GM21515 (cell line): ENCODE data around the gene CMKLR1.

ENCODE experiments used
- ATAC-seq: cut with Tn5 transposase; IDR thresholded peaks from one replicate; pipeline ENCODE4 v1.9.1; 2021; ENCODE audit not compliant: unreplicated experiment

The CMKLR1 gene, protein sequence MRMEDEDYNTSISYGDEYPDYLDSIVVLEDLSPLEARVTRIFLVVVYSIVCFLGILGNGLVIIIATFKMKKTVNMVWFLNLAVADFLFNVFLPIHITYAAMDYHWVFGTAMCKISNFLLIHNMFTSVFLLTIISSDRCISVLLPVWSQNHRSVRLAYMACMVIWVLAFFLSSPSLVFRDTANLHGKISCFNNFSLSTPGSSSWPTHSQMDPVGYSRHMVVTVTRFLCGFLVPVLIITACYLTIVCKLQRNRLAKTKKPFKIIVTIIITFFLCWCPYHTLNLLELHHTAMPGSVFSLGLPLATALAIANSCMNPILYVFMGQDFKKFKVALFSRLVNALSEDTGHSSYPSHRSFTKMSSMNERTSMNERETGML

DNA sequence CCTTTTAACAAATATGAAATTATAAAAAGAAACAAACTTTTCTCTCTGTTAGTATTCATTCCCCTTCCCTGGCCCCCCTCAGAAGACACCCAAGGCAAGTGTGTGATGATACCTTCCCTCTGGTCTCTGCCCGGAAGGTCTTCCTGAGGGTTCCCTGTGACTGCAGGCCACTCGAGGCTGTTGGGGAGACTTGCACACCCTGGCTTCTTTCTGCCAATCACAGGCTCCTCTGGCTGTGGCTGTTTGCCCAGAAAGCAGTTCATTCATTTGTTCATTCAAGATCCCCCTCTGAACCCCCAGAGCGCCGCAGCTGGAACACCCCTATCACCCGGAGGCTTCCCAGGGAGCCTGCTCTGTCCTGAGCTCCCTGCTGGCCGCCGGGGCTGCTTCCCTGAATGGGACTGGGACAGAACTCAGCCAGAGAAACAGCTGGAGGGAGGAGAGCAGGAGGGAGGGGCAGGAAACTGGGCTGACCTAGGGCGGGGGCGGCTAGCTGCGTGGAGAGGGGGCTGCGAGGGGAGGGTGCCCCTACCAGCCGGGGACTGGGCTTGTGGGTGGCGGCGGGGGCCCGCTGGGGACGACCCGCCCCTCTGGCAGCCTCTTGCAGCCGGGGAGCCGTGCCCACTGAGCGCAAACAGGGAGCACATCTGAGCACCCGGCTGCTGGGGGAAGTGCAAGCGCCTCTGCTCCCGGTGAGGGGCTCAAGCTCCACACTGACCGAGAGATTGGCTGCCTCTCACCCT is at the start of gene CMKLR1:
CMKLR1 (minus strand) TSS at position 397 of the 743 bp plus-strand sequence. CDS start 45,720 bp downstream, outside the sequence.
- ATAC-seq: no peak

DNA sequence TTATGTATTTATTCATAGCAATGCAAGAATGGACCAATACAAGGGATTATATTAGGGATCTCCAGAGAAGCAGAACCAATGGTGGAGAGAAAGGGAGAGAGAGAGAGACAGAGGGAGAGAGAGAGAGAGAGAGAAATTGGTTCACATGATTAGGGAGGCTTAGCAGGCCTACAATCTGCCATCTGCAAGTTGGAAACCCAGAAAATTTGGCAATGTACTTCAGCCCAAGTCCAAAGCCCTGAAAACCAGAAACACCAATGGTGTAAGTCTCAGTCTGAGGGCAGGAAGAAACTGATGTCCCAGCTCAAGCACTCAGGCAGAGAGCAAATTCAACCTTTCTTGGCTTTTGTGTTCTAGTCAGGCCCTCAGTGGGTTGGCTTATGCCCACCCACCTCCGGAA is 48.7 kb upstream of the CMKLR1 start:
- ATAC-seq: no peak

DNA sequence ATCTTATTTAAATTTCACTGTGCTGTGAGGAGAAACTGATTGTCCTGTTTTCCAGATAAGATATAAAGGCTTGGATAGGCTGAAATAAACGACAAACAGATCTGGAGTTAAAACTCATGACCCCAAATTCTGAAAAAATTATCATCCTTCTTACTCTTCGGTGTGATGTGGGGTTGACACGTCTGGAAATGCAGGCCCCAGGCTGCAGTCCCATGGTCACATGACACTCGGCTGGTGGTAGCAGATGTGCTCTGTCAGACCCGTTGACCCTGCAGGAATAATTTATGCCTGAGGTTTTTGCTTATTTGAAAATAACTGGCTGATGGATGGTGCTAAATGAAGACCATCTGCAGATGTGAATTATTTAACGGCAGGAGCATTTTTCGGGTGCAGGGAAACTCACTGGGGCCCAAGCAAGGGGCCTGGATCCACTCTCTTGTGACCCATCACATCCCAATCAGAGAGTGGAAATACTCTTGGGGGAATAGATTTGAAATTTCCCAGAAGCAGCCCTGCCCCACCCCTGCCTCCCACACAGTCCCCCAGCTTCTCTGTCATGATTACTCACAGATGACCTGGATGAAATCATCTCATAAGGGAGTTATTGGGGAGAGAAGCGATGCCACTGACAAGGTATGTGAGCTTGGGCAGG is 47.7 kb upstream of the CMKLR1 start:
- no peak for ATAC-seq

DNA sequence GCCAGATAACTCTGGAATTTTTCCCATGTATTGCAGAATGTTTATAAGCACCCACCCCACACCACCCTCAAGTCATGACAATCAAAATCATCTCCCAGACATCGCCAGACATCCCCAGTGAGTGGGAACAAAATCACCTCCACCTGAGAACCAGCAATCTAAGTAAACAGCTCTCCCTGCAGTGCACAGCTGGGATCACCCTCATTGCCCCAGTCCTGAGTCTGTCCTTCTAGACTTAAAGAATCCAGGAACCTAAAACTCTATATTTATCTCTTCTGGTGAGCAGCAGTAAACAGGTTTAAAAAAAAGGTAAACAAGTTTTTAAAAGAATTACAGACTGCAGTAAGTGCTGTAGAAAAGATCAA is 43.3 kb upstream of the CMKLR1 start:
- ATAC-seq: no peak

DNA sequence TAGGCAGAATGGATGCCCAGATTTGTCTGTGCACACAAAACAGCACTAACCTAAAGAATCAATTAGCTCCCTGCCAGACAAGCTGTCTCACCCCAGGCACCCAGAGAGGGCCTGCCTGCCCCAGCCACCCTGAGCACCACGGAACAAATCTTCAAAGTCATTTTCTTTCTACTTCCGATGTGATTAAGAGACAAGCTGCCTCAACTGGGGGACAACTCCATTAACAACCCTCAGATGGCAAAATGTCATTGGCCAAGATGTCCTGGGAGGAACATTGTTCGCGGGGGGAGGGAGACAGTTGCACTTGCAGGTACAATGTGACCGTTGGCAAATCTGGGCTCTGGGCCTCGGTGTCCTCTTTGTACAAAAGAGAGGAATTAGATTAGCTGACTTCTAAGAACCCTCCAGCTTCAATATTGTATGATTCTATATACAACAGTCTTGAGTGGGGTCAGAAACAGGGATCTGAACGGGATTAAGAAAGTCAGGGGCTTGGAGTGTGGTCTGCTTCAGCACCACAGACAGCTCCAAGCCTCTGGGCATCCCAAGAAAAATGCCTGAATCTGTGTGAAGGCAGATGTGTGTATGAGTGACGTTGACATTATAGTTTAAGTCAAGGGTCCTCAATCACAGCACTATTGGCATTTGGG is 42.8 kb upstream of the CMKLR1 start:
- ATAC-seq: no peak

DNA sequence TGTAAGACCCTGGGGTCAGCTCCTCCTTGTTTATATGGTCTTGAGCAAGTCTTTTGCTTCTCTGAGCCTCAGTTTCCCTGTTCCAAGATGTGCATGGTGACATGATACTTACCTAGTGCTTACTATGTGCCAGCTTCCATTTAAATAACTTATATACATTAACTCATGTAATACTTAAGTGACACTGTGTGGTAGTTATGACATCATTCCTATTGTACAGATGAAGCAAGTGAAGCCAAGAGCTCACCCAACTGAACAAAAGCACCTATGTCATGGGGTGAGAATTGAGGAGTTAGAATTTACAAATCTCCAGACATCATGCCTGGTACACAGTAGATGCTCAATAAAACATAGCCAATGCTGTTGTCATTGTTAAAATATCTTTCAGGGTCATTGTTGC is 41.3 kb upstream of the CMKLR1 start:
- ATAC-seq: no peak

DNA sequence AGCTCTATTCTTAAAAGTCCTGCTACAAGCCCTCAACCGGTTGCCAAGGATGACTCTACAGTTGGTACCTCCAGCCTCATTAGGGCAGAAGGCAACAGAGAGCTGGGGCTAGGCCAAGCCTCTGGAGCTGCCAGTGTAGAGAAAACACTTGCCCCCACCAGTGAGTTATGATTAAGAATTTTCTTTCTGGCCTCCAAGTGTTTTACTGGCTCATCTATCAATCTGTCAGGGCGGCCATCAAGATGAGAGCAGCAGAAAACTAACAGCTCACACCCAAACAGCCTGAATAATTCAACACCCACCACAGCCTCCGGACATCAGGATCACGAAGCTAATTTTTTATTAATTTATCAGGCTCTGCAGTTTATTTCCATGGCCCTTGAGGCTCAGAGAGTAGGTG is 40.7 kb upstream of the CMKLR1 start:
- no peak for ATAC-seq

DNA sequence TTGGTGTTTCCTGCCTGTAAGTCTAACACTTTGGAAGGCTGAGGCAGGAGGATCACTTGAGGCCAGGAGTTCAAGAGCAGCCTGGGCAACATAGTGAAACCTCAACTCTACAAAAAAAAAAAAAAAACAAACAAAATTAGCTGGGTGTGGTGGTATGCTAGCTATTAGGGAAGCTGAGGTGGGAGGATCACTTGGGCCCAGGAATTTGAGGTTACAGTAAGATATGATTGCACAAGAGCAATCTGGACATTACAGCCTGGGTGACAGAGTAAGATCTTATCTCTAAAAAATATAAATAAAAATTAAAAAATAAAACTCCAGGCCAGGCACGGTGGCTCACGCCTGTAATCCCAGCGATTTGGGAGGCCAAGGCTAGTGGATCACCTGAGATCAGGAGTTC is 39.8 kb upstream of the CMKLR1 start:
- no peak for ATAC-seq

DNA sequence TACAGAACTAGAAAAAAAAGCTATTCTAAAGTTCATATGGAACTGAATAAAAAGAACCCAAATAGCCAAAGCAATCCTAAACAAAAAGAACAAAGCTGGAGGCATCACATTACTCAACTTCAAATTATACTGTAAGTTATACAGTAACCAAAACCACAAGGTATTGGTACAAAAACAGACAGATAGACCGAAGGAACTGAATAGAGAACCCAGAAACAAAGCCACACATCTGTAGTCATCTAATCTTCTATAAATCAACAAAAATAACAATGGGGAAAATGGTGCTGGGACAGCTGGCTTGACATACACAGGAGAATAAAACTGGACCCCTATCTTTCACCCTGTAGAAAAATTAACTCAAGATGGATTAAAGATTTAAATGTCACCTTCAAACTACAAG is 38.1 kb upstream of the CMKLR1 start:
- ATAC-seq: no peak

DNA sequence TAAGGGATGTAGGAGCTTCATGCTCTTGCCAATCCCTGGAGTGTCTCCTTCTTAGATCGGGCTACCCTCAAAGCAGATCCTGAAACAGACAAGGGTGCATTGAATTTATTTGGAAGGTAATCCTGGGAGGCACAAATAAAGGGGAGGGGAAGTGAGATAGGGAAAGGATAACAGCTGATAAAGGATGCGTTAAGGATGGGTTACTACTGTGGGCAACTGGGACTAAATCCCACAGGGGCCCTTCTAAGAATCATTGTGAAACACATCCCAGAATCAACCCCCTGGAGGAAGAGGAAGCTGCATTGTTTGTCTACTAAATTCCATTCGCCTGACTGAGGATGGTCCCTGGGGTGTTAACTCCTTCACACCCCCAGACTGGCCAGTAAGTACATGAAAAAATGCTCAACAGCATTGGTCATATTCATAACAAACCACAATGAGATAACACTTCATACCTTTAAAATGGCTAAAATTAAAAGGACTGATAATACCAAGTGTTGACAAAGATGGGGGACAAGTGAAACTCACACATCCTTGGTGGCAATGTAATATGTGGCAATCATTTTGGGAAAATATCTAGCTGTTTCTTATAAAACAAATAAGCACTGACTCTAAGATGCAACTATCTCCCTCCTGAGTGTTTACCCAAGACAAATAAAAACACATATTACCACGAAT is 37.0 kb upstream of the CMKLR1 start:
- ATAC-seq: no peak

DNA sequence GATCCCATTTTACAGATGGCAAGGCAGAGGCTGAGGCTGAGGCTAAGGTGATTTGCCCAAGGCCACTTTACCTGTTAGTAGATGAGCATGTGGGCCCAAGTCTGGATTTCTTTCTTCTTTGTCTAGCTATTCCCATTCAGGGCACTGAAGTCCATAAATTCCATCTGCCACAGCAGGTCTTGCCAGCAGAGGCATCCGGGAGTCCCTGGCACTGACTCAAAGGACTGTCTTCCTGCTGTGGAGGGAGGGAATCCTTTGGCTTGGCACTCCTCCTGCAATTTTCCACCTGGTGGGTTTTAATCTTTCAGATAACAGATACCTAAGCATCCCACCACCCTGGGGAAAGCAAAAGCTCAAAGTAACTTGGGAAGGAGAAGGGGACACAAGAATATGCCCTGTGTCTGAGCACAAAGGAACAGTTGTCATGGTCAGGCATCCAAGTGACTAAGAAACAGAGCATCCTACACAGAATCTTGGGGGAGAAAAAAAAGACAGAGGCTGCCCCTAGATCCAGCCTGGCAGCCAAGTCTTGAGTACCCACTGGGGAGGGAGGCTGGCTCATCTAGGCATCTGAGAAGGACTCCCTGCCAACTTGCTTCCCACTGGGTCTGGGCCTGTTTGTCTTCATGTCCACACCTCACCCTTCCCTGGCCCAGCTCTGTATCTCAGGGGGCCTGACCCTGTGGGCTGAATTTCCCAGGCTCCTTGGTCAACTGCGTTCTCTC is 35.6 kb upstream of the CMKLR1 start:
- no peak for ATAC-seq

DNA sequence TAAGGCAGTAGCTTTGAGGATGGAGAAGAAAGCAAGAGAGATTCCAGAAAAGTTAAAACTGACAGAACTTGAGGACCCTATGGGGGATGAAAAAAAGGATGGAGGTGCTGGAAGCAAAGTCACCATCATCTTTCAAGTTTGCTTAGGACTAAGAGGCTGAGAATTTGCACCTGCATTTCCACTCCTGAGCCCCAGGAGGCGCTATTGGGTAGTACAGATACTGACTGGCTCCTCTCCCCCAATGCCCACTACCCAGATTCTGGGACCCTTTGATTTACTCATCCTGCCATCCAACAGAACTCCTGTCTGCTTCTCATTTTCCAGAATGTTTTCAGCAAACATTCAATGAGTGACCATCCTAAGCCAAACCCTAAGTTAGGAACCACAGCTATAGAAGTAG is 34.0 kb upstream of the CMKLR1 start:
- ATAC-seq: no peak

DNA sequence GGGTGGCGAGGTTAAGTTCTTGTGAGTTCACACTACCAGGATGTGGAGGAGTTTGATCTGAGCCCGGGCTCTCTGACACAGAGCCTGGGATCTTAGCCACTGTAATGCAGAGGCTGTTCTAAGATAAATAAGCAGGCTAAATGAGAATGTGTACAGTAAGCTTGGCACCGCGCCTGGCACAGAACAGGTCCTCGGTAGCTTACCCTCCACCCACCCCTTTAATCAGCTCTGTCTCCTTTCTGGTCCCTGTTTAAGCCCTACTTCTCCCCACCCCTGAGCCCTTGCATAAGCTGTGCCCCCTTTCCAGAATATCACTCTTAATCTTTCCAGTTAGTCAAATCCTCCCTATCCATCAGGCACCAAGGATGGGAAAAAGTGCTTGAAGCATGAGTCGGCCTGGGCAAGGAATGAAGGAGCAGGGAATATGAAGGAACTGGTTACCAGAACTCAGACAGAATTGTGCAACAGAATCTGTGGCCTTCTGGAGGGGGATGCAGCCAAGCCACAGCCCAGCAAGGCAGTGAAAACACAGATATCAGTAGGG is 32.8 kb upstream of the CMKLR1 start:
- no peak for ATAC-seq

DNA sequence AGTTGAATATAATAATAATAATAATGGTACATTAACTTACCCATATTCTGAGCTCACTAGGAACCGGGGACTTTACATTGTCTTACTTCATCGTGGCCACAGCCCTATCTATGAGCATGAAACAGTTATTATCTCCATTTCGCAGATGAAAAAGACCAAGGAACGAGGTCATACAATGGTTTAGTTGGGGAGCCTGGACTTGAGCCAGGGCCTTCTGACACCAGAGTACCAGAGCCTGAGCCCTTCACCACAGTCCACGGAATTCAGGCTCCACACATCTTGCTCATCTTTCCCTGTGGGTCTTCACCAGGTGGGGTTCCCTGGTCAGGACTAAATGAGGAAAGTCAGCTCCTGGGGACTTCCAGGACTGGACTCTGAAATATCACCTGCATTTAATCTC is 31.3 kb upstream of the CMKLR1 start:
- ATAC-seq: no peak

DNA sequence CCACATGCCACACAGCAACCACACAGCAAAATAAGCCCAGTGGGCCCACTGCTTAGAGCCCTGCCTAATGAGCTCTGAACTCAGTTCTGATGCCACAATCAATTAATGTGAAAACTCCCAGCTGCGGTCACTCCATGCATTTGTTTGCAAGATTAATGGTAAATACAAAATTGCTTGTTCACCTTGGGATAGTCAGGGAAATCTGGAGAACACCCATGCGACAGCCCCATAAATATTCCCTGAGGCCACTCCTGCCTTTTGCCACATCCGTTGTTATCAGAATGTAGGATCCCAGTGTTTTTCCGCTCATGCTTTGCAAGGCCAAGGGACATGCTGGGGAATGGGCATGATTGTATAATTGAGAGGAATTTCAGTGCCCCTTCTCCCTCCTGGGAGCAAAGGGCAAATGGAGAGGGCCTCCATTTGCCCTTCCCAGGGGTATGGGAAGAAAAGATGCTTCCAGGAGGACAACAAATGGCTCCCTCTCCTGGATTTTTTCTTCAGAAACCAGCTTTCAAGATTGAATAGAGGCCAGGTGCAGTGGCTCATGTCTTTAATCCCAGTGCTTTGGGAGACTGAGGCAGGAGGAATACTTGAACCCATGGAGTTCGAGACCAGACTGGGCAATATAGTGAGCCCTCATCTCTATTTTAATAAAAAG is 30.8 kb upstream of the CMKLR1 start:
- ATAC-seq: no peak

DNA sequence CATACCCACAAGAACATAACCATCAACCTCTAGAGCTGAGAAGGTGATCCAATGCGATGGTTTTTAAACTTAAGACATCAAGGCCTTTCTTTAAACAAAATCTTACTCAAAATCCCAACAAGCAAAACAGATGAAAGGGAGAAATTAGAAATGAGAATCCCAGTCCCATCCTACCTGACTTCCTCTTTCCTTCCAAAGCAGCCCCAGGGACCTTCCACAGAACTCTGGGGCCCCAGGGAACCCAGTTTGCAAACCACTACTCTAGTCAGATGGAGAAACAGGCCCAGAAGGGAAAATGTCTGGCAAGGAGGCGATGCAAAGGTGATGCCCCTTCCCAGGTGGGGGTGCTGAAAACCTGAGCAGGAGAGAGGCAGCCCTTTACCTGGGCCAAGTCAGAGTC is 29.0 kb upstream of the CMKLR1 start:
- ATAC-seq: no peak

DNA sequence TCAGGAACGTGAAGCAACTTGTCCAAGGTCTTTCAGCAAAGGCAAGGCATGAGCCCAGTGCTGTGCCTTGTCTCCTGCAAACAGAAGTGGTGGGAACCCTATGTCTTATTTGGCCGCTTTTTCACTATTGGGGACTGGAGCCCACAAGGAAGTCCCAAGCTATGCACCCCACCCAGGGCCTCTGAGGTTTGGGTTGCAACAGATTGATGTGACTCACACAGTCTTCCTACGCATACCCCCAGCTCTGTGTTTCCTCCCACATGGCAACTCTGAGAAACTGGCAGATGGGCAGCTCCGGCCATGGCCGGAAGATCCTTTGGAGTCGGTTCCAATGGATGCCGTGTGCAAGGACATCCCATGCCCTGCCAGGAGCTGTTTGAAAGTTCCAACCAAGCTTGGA is 28.3 kb upstream of the CMKLR1 start:
- ATAC-seq: no peak

DNA sequence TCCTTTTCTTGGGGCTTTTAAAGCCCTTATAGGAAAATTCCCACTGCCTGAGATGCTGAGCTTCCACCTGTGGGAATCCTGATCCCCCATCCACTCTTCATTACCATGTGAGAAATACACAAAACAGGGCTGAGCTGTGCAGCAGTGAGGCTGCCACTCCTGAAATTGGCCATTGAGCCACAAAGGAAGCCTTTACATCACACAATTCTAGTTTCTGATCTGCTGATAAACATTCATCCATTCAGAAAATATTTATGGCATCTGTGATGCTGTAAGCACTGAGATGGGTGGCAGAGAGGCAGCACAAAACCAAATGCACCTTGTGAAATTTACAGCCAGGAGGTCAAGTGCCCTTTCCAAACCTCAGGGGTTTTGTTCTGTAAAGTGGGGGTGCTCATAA is 26.2 kb upstream of the CMKLR1 start:
- ATAC-seq: no peak

DNA sequence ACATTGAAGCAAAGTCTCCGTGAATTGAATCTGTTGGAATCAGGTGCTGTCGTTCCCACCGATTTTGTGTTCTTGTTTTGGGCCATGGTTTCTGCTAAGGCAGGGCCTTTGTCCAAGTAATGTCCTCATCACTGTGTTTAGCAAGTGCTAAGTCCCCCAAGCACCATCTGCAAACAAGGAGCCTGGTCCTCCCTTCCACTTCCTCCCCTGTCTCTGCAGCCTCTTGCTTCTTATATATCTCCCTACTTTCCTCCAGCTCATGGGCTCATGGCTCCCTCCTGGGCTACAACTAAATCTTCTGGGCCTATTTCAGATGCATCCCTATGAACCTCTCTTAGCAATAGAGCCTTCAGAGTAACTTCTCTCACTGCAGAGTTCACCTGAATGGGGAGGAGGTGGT is 25.8 kb upstream of the CMKLR1 start:
- ATAC-seq: no peak

DNA sequence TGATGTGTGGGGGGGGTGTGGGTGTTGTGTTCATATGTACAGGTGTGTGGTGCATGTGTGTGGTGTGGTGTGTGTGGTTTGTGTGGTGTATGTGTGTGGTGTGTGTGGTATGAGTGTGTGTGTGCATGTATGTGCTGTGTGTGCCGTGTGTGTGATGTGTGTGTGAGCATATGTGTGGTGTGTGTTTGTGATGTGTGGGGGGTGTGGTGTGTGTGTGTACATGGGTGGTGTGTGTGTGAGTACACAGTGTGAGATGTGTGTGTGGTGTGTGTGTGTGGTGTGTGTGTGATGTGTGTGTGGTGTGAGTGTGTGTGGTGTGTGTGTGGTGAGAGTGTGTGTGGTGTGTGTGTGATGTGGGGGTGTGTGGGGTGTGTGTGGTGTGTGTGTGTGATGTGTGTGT is 24.5 kb upstream of the CMKLR1 start:
- ATAC-seq: no peak
